HG03196 (cell line): ENCODE results near the gene SLC6A3.
"Not testable (repeated sequence)": the region's sequence is repeated elsewhere in the genome, so short reads cannot be mapped to it uniquely, and the experiment has no call there.

Experiments used
- ATAC-seq: cut with Tn5 transposase; IDR thresholded peaks from one replicate; pipeline ENCODE4 v1.9.1; 2021; ENCODE audit not compliant: unreplicated experiment

The SLC6A3 gene

GRCh38 chr5:1478271-1479035 is 33.2 kb upstream of the SLC6A3 start:
- no peak for ATAC-seq

- no peak for ATAC-seq
Measured at GRCh38 chr5:1477341-1477740, 32.1 kb upstream of the SLC6A3 start.

GRCh38 chr5:1476967-1477310 is 31.7 kb upstream of the SLC6A3 start:
- no peak for ATAC-seq

- ATAC-seq = no peak
Measured at GRCh38 chr5:1476181-1476966, 31.1 kb upstream of the SLC6A3 start.

- not testable (repeated sequence) for ATAC-seq
Measured at GRCh38 chr5:1475544-1475900, 30.3 kb upstream of the SLC6A3 start.

- ATAC-seq = no peak
Measured at GRCh38 chr5:1474866-1475543, 29.8 kb upstream of the SLC6A3 start.

GRCh38 chr5:1474183-1474839 is 29.1 kb upstream of the SLC6A3 start:
- ATAC-seq = no peak

- ATAC-seq = no peak
Measured at GRCh38 chr5:1473746-1474145, 28.5 kb upstream of the SLC6A3 start.

GRCh38 chr5:1472964-1473628 is 27.9 kb upstream of the SLC6A3 start:
- ATAC-seq = no peak

GRCh38 chr5:1471997-1472963 is 27.0 kb upstream of the SLC6A3 start:
- ATAC-seq = no peak

GRCh38 chr5:1471240-1471853 is 26.1 kb upstream of the SLC6A3 start:
- no peak for ATAC-seq

GRCh38 chr5:1470762-1471211 is 25.5 kb upstream of the SLC6A3 start:
- ATAC-seq = no peak

GRCh38 chr5:1468629-1469527 is 23.6 kb upstream of the SLC6A3 start:
- ATAC-seq = no peak

- ATAC-seq = no peak
Measured at GRCh38 chr5:1468247-1468612, 23.0 kb upstream of the SLC6A3 start.

GRCh38 chr5:1467341-1468246 is 22.4 kb upstream of the SLC6A3 start:
- ATAC-seq = no peak

GRCh38 chr5:1466631-1467265 is 21.5 kb upstream of the SLC6A3 start:
- ATAC-seq = no peak

- ATAC-seq = no peak
Measured at GRCh38 chr5:1465966-1466471, 20.8 kb upstream of the SLC6A3 start.
